Natural killer cell (primary cell): ENCODE results near the gene CDH13. TPM values are rescaled to one million over a fixed set of nuclear protein-coding genes. Genes with fewer than 3 reads are reported as not detected.
A peak's percentile ranks its signal among the peaks of the same experiment; 100 is the strongest.

Experiments used
- ATAC-seq, 3 donors: fragments of 150-1000 bp in 2 of 3; fragments of 200-7000 bp in 1 of 3; cut with Tn5 transposase; 1 replicate in 1 of 3; 2 replicates in 2 of 3; pipeline ENCODE4 v1.10.0; 2021; ENCODE audit warnings: mild to moderate bottlenecking in 2 of 3, moderate library complexity in 2 of 3
- DNase-seq, 2 donors: peaks; one replicate each; pipeline versions ENCODE4 v3.0.0 to v3.0.0-alpha.2; 2013 to 2021; ENCODE audit warnings: mixed read lengths in 1 of 2
- H3K27ac ChIP-seq: one replicate; pipeline ENCODE4 v1.5.1; 2013; ENCODE audit warnings: mild to moderate bottlenecking, low read length
- H3K27me3 ChIP-seq: one replicate; pipeline ENCODE4 v1.6.1; 2013; ENCODE audit warnings: low read length; ENCODE audit not compliant: control insufficient read depth, insufficient read depth
- H3K36me3 ChIP-seq: one replicate; pipeline ENCODE4 v1.6.1; 2013; ENCODE audit warnings: low read length; ENCODE audit not compliant: control insufficient read depth, insufficient read depth
- H3K4me1 ChIP-seq: one replicate; pipeline ENCODE4 v1.6.1; 2013; ENCODE audit warnings: low read length; ENCODE audit not compliant: control insufficient read depth, insufficient read depth
- H3K4me3 ChIP-seq: one replicate; pipeline ENCODE4 v1.5.1; 2013; ENCODE audit warnings: low read length
- H3K9me3 ChIP-seq: one replicate; pipeline ENCODE4 v1.6.1; 2013; ENCODE audit warnings: low read length; ENCODE audit not compliant: control insufficient read depth, insufficient read depth
- H3K27ac Mint-ChIP-seq, 2 donors: one replicate each; pipeline ENCODE4 v1.8.0; 2022; ENCODE audit warnings: mild to moderate bottlenecking in 2 of 2, mixed read lengths in 2 of 2, moderate library complexity in 1 of 2
- H3K27me3 Mint-ChIP-seq, 2 donors: one replicate each; pipeline ENCODE4 v1.8.0; 2022; ENCODE audit warnings: low read depth in 2 of 2, mixed read lengths in 2 of 2
- H3K36me3 Mint-ChIP-seq: one replicate; pipeline ENCODE4 v1.8.0; 2022; ENCODE audit warnings: mixed read lengths
- H3K4me1 Mint-ChIP-seq, 2 donors: one replicate each; pipeline ENCODE4 v1.8.0; 2022; ENCODE audit warnings: mixed read lengths in 2 of 2
- H3K4me3 Mint-ChIP-seq: one replicate; pipeline ENCODE4 v1.8.0; 2022; ENCODE audit warnings: mild to moderate bottlenecking, moderate library complexity, mixed read lengths
- H3K9me3 Mint-ChIP-seq, 2 donors: one replicate each; pipeline ENCODE4 v1.8.0; 2022; ENCODE audit warnings: mixed read lengths in 2 of 2
- CTCF ChIP-seq: fragments of 200-600 bp; IDR thresholded peaks from one replicate; pipeline ENCODE4 v1.8.0; 2022; ENCODE audit warnings: antibody characterized with exemption
- WGBS: methylation state at CpG from one replicate; pipeline ENCODE4 v1.1.7; 2013; ENCODE audit warnings: missing lambda C conversion rate; ENCODE audit not compliant: insufficient coverage; 5-methylcytosine and 5-hydroxymethylcytosine counted together
- intact Hi-C: fragments of 100-400 bp; cut with micrococcal nuclease; formaldehyde crosslinking; loops from one replicate; pipeline ENCODE4 v1.14.2; 2022
- total RNA-seq, 4 donors: library from RNA; stranded (reverse); fragments of 120-200 nt in 1 of 4; gene quantifications; one replicate each; pipeline versions ENCODE4 v1.2.3 to v1.2.4, GENCODE V29; 2013 to 2022

The CDH13 gene
- total RNA-seq, 3 donors from 2014 or later (not counting 1 experiment from before 2014, with no cell fraction given) = not detected

GRCh38 chr16:83137894-83138293 lies 511.1 kb downstream of the CDH13 start:
- no peak for TF ChIP-seq CTCF
- Histone ChIP-seq H3K4me3 (no peak overlapping the region), H3K9me3 (no peaks in the 10 kb centered on the region), H3K36me3 (no peaks in the 10 kb centered on the region), H3K27me3 (no peaks in the 10 kb centered on the region), H3K27ac (peak overlapping the region; percentile 48), H3K4me1 (peaks cover 19% of the 10 kb centered on the region)
- Mint-ChIP-seq H3K4me1 (peaks cover 19 to 20% of the 10 kb centered on the region in 2 donors), H3K27me3 (peaks cover 0 to 15% of the 10 kb centered on the region in 2 donors), H3K36me3 (no peaks in the 10 kb centered on the region), H3K27ac (peak overlapping the region; percentile 86 to 89), H3K9me3 (no peaks in the 10 kb centered on the region), H3K4me3 (peak overlapping the region; percentile 89)
- ATAC-seq (no peak), DNase-seq (no peak)
- 79% methylated on average over 5 of the region's 5 CpGs for WGBS
- intact Hi-C loops = loop anchor here (5.0 to 10.0 kb wide), 2 partner anchors 191 to 213 kb away; no protein-coding TSS in a partner anchor

- WGBS = 83% methylated on average over 7 of the region's 7 CpGs
- no peaks in the 10 kb centered on the region for H3K36me3 ChIP-seq
- intact Hi-C loops = loop anchor here (5.0 to 10.0 kb wide), 2 partner anchors 191 to 214 kb away; no protein-coding TSS in a partner anchor
- no peak for DNase-seq
- TF ChIP-seq CTCF = no peak
- H3K9me3 Mint-ChIP-seq = no peaks in the 10 kb centered on the region
- no peak overlapping the region for H3K4me3 ChIP-seq
- peaks cover 19% of the 10 kb centered on the region for H3K4me1 ChIP-seq
- H3K27ac ChIP-seq = no peak overlapping the region
- H3K27ac Mint-ChIP-seq = peak overlapping the region in 1 of 2 donors; percentile 86
- peaks cover 2 to 15% of the 10 kb centered on the region in 2 donors for H3K27me3 Mint-ChIP-seq
- peaks cover 19 to 20% of the 10 kb centered on the region in 2 donors for H3K4me1 Mint-ChIP-seq
- H3K36me3 Mint-ChIP-seq = no peaks in the 10 kb centered on the region
- H3K4me3 Mint-ChIP-seq = no peak overlapping the region
- H3K27me3 ChIP-seq = no peaks in the 10 kb centered on the region
- ATAC-seq = no peak
- H3K9me3 ChIP-seq = no peaks in the 10 kb centered on the region
These were observed 511.7 kb downstream of the CDH13 start for GRCh38 chr16:83138512-83138911.

GRCh38 chr16:83138976-83139690 lies 512.4 kb downstream of the CDH13 start:
- no peak overlapping the region for H3K4me3 ChIP-seq
- no peak for TF ChIP-seq CTCF
- no peaks in the 10 kb centered on the region for H3K36me3 ChIP-seq
- no peaks in the 10 kb centered on the region for H3K9me3 ChIP-seq
- Mint-ChIP-seq H3K4me1 (peaks cover 19 to 20% of the 10 kb centered on the region in 2 donors), H3K27ac (no peak overlapping the region), H3K4me3 (no peak overlapping the region), H3K9me3 (no peaks in the 10 kb centered on the region), H3K36me3 (no peaks in the 10 kb centered on the region), H3K27me3 (peaks cover 9 to 21% of the 10 kb centered on the region in 2 donors)
- 92% methylated on average over 8 of the region's 8 CpGs for WGBS
- no peak for DNase-seq
- intact Hi-C loops = loop anchor here (5.0 to 10.0 kb wide), 2 partner anchors 192 to 214 kb away; no protein-coding TSS in a partner anchor
- peaks cover 19% of the 10 kb centered on the region for H3K4me1 ChIP-seq
- no peak overlapping the region for H3K27ac ChIP-seq
- H3K27me3 ChIP-seq = no peaks in the 10 kb centered on the region
- ATAC-seq = no peak
